ENCODE measurements around the gene TCP11L1.

DNA sequence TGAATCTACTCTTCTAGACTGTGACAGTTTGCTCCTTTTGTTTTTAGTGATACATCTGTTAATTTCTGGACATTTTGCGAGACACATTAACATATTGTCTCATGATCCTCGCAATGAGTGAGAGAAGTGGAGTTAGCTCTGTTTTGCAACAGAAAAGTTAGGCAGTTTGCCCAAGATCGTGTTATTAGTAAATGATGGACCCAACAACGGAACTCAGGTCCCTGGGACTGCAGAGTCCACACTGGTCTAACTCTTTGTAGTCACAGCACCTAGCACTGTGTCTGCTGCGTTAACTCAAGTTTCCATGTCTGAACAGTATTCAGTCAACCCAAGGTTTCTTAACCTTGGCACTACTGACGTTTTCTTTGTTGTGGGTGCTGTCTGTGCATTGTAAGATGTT, 20.5 kb upstream of the TCP11L1 start:
- no peak for TF ChIP-seq TAF1 (IDR thresholded peaks at IDR 0.05; ENCODE audit: low read depth, low read length)
- TF ChIP-seq RNF2 (IDR thresholded peaks at IDR 0.05; ENCODE audit: borderline replicate concordance, low read depth, low read length, missing control alignments, poor library complexity, severe bottlenecking) = no peak
- TF ChIP-seq POLR2AphosphoS5 (IDR thresholded peaks at IDR 0.05; ENCODE audit: low read depth, low read length) = no peak
- TF ChIP-seq, protein P1, sequence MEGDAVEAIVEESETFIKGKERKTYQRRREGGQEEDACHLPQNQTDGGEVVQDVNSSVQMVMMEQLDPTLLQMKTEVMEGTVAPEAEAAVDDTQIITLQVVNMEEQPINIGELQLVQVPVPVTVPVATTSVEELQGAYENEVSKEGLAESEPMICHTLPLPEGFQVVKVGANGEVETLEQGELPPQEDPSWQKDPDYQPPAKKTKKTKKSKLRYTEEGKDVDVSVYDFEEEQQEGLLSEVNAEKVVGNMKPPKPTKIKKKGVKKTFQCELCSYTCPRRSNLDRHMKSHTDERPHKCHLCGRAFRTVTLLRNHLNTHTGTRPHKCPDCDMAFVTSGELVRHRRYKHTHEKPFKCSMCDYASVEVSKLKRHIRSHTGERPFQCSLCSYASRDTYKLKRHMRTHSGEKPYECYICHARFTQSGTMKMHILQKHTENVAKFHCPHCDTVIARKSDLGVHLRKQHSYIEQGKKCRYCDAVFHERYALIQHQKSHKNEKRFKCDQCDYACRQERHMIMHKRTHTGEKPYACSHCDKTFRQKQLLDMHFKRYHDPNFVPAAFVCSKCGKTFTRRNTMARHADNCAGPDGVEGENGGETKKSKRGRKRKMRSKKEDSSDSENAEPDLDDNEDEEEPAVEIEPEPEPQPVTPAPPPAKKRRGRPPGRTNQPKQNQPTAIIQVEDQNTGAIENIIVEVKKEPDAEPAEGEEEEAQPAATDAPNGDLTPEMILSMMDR (IDR thresholded peaks at IDR 0.05; ENCODE audit: control extremely low read depth in 1 of 3, insufficient read depth in 1 of 3, low read depth in 1 of 3, low read length in 3 of 3) = no peak
- no peak for TF ChIP-seq POLR2A (IDR thresholded peaks at IDR 0.05; ENCODE audit: control extremely low read depth in 1 of 2, low read depth in 2 of 2, low read length in 2 of 2)
- TF ChIP-seq ASH2L (IDR thresholded peaks at IDR 0.05; ENCODE audit: low read length) = no peak
- no peak for TF ChIP-seq CEBPB (IDR thresholded peaks at IDR 0.05; ENCODE audit: low read depth, low read length)
- TF ChIP-seq KDM4A (IDR thresholded peaks at IDR 0.05; ENCODE audit: low read depth, low read length, severe bottlenecking) = no peak
- TF ChIP-seq EZH2 (IDR thresholded peaks at IDR 0.05; ENCODE audit: low read depth, low read length, severe bottlenecking) = no peak
- no peak for TF ChIP-seq CHD1 (IDR thresholded peaks at IDR 0.05; ENCODE audit: low read depth, low read length)
- no peak for TF ChIP-seq RAD21 (IDR thresholded peaks at IDR 0.05 in 1 of 2, conservative IDR thresholded peaks at IDR 0.05 in 1 of 2; ENCODE audit: low read depth in 2 of 2, low read length in 2 of 2)
- no peak for TF ChIP-seq SIX5 (IDR thresholded peaks at IDR 0.05; ENCODE audit: low read depth, low read length)
